HS-5 (cell line): ENCODE data around the gene AREL1.

Experiments used
- DNase-seq: peaks from one replicate; pipeline ENCODE4 v3.0.0-alpha.2; 2012; ENCODE audit warnings: low read depth

Gene AREL1

GRCh38 chr14:74697543-74697942, 15.3 kb downstream of the AREL1 start:
- peak; percentile 43 for DNase-seq

GRCh38 chr14:74697011-74697410, 15.9 kb downstream of the AREL1 start:
- no peak for DNase-seq

GRCh38 chr14:74695406-74695805, 17.5 kb downstream of the AREL1 start:
- DNase-seq = no peak

- DNase-seq = no peak
Observed at GRCh38 chr14:74693191-74693590, 19.7 kb downstream of the AREL1 start.

- no peak for DNase-seq
Observed at GRCh38 chr14:74691456-74691855, 21.4 kb downstream of the AREL1 start.

- no peak for DNase-seq
Observed at GRCh38 chr14:74685921-74686678, 26.8 kb downstream of the AREL1 start.

- no peak for DNase-seq
Observed at GRCh38 chr14:74685056-74685455, 27.8 kb downstream of the AREL1 start.

- no peak for DNase-seq
Observed at GRCh38 chr14:74684434-74684833, 28.4 kb downstream of the AREL1 start.

- DNase-seq = no peak
Observed at GRCh38 chr14:74683406-74683805, 29.5 kb downstream of the AREL1 start.

GRCh38 chr14:74682169-74682952, 30.5 kb downstream of the AREL1 start:
- DNase-seq = no peak

GRCh38 chr14:74675219-74675618, 37.7 kb downstream of the AREL1 start:
- no peak for DNase-seq

- no peak for DNase-seq
Observed at GRCh38 chr14:74673768-74674167, 39.1 kb downstream of the AREL1 start.

GRCh38 chr14:74671789-74672188, 41.1 kb downstream of the AREL1 start:
- DNase-seq = no peak

GRCh38 chr14:74670726-74671411, 42.0 kb downstream of the AREL1 start:
- DNase-seq = no peak

- DNase-seq = no peak
Observed at GRCh38 chr14:74669846-74670245, 43.0 kb downstream of the AREL1 start.

- DNase-seq = no peak
Observed at GRCh38 chr14:74669256-74669655, 43.6 kb downstream of the AREL1 start.

GRCh38 chr14:74667758-74668157, 45.1 kb downstream of the AREL1 start:
- DNase-seq = no peak

GRCh38 chr14:74664717-74665116, 48.2 kb downstream of the AREL1 start:
- no peak for DNase-seq

GRCh38 chr14:74663884-74664283, 49.0 kb downstream of the AREL1 start:
- DNase-seq = no peak

GRCh38 chr14:74661726-74662450, 51.0 kb downstream of the AREL1 start:
- no peak for DNase-seq

GRCh38 chr14:74660863-74661262, 52.0 kb downstream of the AREL1 start:
- no peak for DNase-seq

GRCh38 chr14:74660167-74660566, 52.7 kb downstream of the AREL1 start:
- DNase-seq = no peak
